Left kidney (tissue), 2 donors: Measurements from ENCODE around the gene TTC28. TPM values are rescaled to one million over a fixed set of nuclear protein-coding genes. Genes with fewer than 3 reads are reported as not detected.
A peak's percentile ranks its signal among the peaks of the same experiment; 100 is the strongest.
"Not testable (repeated sequence)": the region's sequence is repeated elsewhere in the genome, so short reads cannot be mapped to it uniquely, and the experiment has no call there.

Source experiments
- DNase-seq: peaks from one replicate; pipeline ENCODE4 v3.0.0-alpha.2; 2013
- polyA plus RNA-seq: library from polyadenylated mRNA; unstranded; fragments of 120-200 nt; gene quantifications from one replicate; pipeline ENCODE4 v1.2.1, GENCODE V29; 2013; ENCODE audit not compliant: insufficient read length

Gene TTC28
- polyA plus RNA-seq, 1 donor, result 45.8 TPM

DNA sequence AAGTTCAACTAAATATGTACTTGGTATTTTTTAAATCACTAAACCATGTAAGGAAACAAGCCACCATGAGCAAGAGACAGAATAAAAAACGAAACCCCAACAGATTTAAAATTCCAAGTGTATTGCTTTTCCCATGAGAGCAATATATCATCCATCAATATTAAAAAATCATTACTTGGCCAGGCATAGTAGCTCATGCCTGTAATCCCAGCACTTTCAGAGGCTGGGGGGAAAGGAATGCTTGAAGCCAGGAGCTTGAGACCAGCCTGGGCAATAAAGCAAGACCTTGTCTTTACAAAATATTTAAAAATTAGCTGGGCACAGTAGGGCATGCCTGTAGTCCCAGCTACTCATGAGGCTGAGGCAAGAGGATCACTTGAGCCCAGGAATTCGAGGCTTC lies 190.8 kb downstream of the TTC28 start:
- no peak for DNase-seq

DNA sequence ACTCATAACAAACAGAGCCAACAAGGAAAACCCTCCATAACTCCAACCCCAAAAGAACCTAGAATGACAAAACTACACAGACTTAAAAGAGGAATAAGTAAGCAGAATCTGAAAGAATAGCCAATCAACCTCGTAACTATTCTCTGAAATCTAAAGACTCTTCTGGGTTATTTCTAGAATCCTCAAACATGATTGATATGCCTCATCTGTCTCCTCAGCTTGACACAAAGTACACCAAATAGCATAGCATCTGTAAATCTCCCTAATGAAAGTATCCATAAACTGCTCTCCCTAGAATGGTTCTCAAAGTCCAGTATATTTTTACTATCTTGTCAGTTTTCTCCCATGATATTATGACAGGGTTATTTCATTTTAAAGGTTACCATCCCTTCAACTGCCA lies 195.0 kb downstream of the TTC28 start:
- DNase-seq, result no peak

DNA sequence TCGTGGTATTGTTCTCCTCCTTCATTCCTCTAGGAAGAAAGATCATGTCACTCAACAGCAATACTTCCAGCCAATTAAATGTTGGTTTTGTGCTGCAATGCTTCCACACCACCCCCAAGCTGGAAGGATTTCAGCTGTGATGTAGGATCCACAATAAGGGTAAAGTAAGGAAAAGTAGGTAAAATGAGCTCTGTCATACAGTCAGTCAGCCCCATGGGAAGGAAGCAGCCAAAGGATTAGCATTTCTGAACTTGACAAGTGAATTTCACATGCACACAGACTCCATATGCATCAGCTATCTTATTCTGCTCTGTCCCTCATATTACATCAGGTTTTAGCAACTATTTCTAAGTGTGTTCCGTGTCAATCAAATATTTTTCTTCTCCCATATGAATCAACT lies 197.9 kb downstream of the TTC28 start:
- DNase-seq, result no peak

DNA sequence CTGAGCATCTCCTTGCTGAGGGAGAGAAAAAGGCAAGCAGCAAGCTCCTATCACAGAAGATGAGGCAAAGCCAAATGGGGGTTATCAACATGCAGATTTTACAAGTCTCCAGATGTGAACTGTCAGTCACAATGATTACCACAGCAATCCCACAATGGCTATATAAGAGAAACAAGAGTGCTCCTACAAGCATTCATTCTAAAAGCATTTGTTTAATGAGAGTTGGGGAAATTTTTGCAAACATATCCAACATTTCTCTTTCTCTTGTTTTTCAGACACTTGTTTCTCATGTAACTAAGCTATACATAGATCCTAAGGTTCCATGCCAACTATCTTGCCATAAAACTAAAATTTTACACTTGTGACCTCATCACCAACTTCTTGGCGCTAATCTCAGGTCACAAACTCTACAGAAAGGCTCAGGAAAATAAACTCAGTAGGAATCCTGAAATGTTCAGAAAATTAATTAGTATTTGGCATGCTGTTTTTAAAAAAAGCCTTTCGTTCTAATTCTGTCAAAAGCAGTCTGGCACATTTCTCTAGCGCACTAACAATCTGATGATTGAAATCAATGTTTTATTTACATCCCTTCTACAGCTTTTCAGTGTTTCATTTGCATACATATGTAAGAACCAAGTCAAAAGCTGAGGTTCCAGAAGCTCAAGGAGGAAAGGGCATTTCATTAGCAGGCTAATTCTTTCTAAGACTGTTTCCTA lies 199.5 kb downstream of the TTC28 start:
- DNase-seq, result no peak

DNA sequence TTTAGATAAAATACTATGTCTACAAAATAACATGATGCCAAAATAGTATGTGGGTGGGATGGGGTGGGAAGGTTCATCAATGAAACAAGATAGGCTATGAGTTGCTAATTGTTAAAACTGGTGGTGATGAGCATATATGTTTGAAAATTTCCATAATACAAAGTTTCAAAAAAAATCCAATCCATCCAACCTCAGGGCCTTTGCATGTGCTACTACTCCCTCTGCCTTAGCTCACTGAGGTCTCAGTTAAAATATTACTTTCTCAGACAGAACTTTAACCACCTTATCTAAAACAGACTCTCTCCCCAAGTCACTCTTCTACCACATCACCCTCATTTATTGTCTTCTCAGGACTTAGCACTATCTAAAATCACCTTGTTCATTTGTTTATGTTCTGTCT lies 201.1 kb downstream of the TTC28 start:
- DNase-seq, result no peak

DNA sequence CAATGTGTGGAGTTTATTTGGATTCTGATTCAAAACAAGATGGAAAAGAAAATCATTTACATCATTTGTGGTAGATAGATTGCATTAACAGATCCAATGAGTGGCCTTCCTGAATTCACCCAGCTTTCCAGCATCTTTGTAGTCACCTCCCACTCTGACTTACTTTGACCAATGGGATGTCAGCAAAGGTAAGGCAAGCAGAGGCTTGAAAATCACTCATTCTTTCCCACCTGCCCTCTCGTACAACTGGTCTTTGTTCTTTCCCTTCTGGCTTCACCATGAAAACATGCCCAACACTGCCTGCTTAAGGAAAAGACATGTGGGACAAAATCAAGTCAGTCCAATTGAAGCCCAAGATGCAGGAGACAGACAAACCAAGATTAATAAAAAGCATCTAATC lies 202.1 kb downstream of the TTC28 start:
- no peak for DNase-seq

DNA sequence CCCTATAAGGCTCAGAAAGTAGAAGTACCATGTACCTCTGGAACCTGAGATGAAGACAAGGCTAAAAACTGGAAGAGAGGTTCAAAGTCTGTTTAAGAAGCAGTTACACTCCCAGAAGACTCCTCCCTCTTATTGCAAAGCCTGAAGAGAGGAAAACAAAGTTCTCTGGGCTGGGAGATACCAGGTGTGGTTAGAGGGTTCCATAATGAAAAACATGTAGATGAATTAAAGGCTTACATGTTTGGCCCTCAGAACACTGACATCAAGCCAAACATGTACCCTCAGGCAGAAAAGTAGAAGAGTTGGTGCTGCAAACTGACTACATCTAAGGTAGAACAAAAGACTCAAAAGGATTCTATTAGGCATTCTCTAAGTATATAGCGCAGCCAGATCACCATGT lies 205.3 kb downstream of the TTC28 start:
- DNase-seq, result no peak

DNA sequence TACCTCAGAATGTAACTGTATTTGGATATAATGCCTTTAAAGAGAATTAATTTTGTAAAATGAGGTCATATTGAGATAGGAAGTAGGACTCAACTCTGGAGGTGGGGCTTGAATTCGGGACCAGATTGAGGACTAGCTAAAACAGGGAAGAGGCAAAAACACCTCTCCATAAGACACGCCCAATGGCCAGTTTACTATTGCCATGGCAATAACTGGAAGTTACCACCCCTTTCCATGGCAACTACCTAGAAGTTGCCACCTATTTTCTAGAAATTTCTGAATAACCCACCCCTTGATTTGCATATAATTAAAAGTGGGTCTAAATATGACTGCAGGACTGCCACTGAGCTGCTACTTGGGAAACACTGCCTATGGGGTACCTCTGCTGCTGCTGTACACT lies 206.4 kb downstream of the TTC28 start:
- no peak for DNase-seq

DNA sequence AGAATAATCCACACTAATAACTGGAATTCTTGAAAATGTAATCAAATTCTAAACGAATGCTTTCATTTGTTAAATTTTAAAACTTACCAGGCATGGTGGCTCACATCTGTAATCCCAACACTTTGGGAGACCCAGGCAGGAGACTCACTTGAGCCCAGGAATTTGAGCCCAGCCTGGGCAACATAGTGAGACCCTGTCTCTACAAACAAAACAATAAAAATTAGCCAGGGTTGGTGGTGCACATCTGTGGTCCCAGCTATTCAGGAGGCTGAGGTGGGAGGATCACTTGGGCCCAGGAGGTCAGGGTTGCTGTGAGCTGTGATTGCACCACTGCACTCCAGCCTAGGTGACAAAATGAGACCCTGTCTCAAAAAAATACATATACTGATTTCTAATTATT lies 212.6 kb downstream of the TTC28 start:
- DNase-seq, result not testable (repeated sequence)

DNA sequence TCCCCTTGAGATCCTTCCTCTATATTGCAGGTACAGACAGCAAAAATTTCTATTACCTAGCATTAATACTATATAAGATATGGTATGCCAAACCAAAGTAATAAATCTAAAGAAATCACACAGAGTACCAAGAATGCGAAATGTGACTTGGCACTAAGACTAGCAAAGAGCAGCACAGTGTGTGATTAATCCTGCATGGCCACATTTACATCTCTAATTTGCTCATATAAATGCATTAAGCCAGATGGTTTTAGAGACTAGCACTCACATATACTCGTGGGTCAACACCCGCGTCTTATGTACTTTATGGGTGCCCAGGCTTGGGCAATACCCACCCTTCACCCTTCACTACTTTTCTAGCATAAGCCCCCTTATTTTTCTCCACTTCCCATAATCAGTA lies 213.2 kb downstream of the TTC28 start:
- DNase-seq, result no peak

DNA sequence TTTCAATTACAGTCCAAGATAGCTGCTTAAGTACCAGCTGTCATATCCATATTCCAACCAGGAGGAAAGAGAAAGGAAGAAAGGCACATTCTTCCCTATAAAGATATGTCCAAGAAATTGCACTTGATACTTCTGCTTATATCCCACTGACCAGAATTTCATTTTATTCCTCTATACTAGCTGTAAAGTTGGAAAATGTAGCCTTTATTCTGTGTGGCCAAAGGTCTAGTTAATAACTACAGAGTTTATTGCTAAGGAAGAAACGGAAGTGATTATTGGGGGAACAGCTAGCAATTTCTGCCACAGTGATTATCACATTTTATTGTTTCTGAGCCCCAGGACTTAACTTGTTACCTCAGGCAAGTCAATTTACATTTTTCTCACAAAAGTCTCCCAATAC lies 213.8 kb downstream of the TTC28 start:
- no peak for DNase-seq

DNA sequence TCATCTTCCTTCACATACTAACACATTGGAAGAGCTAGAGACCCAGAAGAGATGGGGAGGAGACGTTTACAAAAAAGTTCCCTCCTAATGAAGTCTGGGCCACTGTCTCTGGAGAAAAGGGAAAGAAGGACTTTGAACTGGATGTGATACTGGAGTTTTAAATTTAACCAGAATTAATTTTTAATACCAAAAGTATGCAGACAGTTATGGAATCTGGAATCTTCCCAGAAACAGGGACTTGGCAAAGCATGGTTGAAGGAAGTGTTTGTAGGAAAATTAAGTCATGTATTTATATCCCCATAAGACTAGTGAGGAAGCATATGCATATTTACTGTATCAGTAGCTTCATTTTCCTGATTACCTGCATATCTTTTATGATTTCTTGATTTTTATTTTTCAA lies 215.5 kb downstream of the TTC28 start:
- no peak for DNase-seq

DNA sequence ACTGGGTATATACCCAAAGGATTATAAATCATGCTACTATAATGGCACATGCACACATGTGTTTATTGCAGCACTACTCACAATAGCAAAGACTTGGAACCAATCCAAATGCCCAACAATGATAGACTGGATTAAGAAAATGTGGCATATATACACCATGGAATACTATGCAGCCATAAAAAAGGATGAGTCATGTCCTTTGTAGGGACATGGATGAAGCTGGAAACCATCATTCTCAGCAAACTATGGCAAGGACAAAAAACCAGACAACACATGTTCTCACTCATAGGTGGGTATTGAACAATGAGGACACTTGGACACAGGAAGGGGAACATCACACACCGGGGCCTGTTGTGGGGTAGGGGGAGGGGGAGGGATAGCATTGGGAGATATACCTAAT lies 216.2 kb downstream of the TTC28 start:
- DNase-seq, result not testable (repeated sequence)

DNA sequence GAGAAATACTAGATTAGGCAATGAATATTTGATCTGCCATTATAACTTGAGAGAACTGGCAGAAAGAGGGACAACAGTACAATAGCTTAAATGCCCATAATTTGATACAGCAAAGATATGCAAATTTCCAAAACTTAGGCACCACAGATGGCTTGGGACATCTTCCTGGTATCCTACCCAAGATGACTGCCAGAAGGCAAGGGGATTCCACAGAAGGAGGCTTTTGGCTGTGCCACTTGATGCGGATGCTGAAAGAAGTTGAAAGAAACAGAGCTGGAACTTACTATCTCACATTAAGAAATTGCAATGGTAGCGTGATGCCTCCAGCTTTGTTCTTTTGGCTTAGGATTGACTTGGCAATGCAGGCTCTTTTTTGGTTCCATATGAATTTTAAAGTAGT lies 216.7 kb downstream of the TTC28 start:
- DNase-seq, result no peak

DNA sequence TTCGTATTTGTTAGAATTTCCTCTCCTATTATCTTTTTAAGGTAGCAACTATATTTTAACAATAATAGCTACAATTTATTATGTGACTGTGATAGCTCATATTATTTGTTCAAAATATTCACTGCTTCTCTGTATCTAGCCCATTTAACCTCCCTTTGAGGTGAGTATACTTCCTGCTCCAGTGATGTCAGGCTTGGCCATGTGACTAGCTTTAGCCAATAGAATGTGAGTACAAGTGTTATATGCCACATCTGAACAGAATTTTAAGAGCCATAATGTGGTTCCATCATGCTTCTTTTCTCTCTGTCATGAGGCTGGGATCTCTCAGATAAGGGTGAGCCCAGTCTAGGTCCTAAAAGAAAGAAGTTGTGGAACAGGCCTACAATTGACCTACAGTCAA lies 217.6 kb downstream of the TTC28 start:
- no peak for DNase-seq

DNA sequence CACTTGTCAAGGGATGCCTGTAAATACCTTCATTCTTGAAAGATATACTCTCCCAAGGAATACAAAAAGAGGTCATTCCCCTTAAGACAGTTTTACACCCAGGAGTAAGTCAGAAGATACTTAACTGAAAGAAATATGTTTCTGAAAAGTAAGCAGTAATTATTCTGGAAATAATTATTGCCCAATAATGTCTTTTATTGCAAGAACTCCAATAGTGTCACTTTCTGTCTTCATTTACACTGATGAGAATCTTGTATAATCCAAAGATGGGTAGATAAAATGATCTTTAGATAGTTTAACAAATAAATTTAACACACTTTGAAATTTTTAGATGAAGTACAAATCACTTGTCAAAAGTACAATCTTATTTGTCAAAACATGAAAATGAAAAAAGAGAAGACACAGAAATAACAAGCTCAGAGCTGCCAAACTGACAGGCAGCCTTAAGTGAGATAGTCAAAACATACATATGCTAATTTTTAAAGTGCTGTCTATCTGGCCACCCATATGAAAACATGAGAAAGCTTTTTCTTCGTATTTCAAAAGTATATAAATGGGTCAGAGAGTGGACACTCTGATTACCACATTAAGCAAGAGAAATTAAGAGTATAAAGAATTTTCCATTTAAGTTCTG lies 225.1 kb downstream of the TTC28 start:
- no peak for DNase-seq

DNA sequence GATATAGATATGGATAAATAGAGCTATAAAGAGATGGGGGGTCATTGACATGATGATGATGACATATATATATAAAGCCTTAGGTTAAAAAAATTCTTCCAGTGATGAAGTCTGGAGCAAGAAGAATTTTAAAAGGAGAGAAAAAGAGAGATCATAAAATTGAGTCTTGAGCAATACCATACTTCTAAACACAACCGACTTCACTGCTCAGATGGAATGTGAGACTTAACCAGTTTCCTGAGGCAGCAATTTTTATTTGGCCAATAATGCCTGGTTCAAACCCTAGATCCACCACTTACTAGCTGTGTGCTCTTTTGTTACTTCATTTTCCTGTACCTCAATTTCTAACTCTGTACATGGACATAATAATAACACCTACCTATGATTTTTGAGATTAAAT lies 229.5 kb downstream of the TTC28 start:
- DNase-seq, result no peak

DNA sequence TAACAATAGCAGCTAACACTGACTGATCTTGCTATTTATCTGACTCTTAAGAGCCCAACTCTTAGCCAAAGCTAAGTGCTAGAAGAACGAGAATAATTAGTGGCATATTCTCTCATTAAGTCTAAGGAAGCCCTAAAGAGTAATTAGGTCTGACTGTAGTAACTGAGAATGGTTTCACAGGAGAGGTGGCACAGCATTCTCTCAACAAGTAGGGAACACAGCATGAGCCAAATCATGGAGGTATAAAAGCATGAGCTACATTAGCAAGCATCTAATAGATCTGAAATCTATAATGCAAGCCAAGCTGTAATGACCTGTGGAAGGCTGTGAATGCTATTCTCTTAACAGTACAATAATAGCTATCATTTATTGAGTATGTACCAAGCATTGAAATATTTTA lies 230.6 kb downstream of the TTC28 start:
- DNase-seq, result no peak

DNA sequence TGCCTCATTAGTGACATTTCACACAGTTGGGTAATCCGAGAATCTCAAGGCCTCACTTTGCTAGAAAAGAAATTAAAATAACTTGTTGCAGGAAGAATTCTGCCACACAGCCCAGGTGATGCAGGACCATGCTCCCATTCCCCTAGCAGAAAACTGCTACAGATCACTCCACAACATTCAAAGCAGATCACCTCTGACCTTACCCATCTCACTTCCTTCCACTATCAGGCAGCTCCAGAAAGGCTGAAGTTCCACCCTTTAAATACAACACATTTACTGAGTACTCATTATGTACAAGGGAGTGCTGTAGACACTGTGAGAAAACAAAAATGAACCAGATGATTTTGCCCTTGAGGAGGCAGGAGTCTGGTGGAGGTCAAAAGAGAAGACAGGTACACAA lies 231.0 kb downstream of the TTC28 start:
- no peak for DNase-seq

DNA sequence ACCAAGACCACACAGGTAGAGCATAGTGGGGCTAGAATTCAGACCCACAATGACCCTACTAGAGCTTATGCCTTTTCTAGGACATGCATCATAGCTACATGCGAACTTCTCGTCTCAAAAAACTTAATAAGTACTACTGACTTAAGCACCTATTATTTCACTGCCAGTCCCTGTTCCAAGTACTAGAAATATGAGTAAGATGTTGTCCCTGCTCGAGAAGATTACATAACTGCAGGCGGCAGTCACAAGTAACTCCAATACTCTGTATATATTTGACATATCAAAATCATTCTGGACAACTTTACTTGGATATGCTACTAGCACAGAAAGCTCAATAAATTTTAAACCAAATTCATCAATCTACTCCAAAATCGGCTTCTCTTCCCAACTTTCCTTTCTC lies 235.0 kb downstream of the TTC28 start:
- DNase-seq, result no peak

DNA sequence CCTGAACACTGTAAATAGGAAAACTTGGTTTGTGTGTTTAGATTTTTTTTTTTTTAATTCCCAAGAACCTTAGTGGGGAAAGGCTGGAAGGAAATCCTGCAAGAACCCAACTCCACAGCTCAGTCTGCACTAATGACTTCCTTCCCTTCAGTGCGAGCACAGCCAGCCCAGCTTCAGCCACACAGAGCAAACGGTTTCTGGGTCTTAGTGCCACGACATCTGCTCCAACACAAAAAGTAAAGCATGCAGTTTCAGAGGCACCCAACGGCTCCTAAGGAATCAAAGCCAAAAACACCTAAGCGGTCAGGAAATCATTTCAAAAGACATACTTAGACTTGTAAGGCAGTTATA lies 236.1 kb downstream of the TTC28 start:
- peak; percentile 80 for DNase-seq

DNA sequence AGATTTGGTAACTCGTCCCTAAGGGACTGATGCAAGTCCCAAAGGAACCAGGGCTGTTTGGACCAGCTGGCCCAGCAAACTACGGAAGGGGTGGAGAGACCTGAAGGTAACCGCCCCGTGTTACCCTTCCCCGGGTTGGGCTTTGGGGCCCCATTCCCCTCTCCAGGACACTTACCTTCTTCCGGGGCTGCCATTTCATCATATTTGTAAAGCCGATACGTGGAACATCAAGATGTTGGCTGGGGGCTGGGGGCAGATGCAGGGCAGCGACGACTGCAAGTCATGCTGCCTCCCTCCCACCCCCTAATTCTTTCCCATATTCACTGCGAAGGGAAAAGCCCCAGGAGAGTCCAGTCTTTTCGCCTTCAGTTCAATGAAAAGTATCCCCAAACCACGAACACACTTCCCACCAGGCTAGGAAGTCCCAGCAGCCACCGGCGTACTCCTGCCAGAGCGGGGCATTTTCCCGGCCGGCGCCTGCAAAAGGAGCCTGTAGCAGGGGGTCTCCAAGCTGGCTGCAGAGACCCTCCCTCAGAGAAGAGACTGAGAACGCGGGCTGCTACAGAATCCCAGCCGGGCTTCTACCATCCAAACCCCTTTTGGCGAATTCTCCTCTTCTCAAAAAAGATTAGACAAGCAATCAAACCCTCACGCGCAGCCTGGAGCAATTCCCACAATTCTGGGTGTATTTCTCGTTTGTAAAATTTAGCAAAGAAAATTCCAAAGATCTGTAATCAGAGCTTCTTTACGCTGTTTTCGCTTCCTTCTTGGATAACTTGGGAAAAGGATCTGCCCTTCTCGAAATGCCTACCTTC lies 236.7 kb downstream of the TTC28 start:
- peak; percentile 24 for DNase-seq

DNA sequence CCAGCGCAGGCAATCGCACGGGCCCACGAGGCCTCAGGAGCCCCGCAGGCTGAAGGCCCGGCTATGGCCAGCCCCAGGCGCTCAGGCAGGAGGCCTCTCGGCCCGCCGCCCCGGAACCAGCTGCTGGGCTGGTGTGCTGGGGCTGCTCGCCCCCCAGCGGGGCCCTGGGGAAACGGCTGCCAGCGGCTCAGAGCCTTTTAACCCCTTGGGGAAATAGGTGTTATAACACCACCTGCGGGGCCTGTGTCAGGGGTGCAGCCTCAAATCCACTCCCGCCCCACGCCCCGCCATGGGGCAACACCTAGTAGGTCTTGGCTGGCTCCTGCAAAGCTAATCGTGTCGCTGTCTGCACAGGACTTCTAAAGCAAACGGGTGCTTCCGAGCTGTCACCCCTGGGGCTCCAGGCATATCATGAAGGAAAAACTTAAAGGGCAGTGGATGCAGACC lies 237.4 kb downstream of the TTC28 start:
- DNase-seq, result peak; percentile 84
